ENCODE data around the gene CDK6.
A peak's percentile ranks its signal among the peaks of the same experiment; 100 is the strongest.

The CDK6 gene

DNA sequence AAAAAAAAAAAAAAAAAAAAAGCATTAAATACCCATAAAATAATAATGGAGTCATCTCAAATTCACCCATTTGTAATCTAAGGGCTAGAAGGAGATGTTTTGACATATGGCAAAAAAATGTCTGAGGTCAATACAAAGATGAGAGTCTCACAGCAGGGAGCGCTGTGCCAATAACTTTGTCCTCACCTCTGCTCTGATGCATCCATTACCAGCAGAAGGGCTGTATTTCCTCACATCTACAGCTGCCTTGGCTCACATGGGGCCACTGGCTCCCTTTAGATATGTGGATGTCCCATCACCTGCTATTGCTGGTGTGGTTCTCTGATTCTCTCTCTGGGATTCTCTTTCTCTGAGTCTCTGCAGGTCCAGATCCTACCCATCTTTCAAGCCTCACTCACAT, 155.9 kb downstream of the CDK6 start:
- no peak for DNase-seq (ENCODE audit: low spot score)

DNA sequence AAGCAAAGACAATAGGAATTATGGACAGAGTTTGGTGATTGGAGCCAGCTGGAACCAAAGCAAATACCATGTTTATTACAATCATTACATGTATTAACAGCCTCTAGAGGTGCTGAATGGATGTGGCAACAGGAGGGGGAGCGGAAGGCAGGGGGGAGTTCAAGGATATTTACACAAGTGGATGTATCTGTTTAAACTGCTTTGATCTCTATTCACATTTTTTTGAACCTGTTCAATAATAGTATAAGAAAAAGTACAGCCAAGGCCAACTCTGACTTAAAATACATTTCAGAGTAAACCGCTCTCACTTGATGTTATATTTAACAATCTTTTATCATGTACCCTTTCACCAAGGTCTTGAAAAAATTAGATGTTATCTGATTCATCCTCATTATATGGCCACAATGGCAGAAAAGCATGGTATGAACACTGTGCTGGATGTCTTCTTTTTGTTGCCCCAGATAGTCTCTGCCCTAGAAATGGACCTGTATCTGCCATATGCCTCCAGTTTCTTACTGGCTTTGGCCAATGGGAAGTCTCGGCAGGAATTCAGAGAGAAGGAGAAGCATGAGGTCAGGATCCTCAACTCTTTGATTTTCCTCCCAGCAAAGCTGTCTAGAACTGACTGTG, 158.0 kb downstream of the CDK6 start:
- no peak for DNase-seq (ENCODE audit: low spot score)

DNA sequence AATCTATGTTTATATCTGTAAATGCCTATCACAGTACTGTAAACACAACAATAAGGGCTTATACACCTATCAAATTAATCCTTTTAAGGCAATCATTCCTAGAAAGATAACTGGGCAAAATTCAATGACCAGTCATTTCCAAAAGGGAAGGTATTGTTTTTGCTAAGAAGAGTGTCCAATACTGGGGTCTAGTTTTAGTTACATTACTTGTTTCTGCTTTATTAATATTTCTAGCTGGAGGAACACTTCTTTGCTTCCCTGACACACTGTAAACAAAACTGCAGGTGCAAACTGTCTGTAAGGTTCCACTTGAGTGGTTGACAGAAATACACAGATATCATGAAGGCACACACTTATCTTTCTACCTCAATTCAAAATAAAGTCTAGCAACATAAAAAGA, 162.0 kb downstream of the CDK6 start:
- DNase-seq (ENCODE audit: low spot score), result no peak

DNA sequence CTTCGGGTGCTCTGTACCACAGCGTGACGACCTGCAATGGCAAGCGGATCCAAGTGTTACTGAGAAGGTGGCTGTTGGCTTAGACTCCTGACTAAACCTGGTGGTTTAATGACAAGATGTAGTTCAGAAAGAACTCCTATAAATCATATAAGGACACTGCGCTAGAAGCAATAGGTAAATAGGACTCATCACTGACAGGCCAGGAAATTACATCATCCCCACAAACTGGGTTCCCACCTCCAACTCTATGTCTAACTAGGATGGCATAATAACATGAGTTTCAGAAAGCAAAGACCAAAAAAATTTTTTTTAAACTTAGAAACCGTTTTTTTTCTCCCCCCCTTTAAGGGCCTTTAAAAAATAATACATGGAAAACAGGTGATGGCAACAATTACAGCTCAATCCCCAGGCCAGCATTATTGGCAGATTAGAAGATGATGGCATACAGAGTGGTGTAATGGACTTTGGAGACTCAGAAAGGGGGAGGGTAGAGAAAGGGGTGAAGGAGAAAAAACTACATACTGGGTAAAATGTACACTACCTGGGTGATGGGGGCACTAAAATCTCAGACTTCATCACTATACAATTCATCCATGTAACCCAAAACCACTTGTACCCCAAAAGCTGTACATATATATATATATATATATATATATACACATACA, 164.7 kb downstream of the CDK6 start:
- no peak for DNase-seq (ENCODE audit: low spot score)

DNA sequence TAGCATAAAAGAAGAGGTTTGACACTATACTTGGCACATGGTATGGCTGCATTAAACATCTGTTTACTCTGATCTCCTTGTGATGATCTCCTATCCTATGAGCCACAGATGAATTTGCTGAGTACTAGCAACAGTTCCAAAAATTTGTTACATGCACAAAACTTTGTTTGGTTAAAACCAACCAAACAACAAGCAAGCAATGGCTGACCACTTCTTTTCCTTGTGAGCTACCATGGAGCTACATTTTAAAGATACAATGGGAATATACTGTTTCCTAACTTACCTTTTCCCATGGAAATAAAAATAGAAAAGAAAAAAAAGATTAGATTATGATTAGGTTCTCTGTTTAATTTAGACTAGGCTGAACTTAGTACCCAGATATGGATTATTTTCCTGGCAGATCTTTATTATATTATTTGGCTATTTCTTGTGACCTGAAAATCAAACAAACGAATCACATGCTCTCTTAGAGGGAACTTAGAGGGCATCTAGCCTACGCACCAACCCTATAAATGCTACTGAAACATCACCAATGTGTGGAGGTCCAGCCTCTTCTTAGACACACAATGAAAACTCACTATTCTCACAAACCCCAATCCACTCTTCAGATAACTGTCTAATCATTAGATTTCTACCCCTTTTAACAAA, 166.0 kb downstream of the CDK6 start:
- DNase-seq (ENCODE audit: low spot score), result no peak

DNA sequence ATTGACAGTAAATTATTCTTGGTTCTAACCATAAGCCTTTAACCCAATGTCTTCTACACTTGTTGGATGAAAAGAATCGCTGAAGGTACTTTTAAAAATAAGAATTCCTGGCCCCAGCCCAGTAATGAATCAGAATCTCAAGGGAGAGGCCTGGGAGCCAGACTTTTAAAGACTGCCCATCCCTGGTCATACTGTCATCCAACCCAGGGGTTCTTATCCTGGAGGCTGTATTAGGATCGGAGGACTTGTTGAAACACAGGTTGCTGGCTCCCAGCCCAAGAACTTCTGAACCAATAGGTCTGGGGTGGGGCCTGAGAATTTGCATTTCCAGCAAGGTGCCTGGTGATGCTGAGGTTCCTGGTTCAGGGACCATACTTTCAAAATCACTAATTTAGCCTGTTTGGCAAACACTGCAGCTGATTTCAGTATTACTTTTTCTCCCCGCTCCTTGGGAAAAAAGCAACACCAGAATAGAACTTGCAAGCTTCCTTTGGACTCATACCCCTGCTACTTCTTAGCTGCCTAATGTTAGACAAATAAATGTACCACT, 166.7 kb downstream of the CDK6 start:
- peak; percentile 25 for DNase-seq (ENCODE audit: low spot score)

DNA sequence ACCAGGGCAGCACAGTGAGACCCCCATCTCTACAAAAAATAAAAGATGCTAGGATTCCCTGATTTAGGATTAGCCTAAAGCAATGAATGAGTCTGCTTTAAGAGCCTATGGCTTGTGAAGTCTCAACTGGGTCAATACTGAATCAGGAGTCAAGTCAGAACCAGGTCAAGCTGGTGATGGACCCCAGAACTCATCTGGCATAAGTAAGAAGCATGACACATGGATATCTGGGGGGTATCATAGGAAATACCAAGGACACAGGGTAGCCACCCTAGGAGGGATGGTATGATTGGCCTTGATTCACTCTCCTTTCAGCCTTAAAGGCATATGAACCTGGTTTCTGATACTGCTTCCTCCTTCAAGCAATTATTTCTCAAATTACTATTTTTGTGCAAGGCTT, 167.8 kb downstream of the CDK6 start:
- DNase-seq (ENCODE audit: low spot score), result no peak

DNA sequence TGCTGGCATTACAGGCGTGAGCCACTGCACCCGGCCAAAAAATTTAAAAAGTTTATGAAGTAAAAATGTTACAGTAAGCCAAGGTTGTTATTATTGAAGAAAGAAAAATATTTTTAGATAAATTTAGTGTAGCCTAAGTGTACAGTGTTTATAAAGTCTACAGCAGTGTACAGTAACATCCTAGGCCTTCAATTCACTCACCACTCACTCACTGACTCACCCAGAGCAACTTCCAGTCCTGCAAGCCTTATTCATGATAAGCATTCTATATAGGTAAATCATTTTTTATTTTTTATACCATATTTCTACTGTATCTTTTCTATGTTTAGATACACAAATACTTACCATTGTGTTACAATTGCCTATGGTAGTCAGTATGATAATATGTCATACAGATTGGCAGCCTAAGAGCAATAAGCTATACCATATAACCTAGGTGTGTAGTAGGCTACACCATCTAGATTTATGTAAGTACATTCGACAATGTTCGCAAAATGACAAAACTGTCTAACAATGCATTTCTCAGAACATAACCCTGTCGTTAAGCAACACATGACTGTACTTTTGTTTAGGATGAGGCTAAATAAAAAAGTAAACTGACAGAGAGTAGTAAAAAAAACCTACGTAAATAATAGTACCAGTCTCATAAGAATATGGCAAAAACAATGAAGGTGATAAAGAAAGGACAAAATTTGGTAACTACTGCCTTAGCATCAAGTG, 168.4 kb downstream of the CDK6 start:
- no peak for DNase-seq (ENCODE audit: low spot score)

DNA sequence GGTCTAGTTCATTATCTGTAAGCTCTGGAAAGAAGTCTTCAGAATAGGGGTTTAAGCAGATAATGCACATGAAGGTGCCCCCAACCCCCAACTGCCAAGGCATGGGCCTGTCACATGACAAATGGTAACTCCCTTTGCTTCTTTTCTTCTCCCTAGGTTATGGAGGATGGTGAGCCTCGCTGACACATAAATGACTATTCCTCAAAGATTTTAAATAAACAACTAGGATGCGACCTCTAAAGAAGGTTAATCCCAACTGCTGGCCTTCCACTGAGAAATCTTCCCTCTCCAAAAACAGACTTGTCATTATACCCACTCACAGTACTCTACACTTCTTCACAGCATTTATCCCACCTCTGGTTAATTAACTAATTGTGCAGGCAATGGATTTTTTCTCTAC, 170.4 kb downstream of the CDK6 start:
- DNase-seq (ENCODE audit: low spot score), result no peak

DNA sequence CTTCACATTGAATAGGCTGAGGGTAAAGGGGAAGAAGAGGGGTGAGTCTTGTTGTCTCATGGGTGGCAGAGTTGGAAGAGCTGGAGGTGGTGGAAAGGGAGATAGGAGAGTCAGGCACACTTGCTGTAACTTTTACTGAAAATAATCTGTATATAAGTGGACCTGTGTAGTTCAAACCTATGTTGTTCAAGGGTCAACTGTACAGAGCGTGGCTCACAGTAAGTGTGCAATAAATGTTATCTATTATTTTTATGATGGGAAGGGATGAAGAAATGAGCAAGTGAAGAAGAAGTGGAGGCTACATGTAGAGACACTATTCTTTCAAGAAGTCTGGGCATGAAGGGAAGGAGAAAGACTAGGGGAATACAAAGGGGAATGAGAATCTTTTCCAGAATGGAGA, 174.7 kb downstream of the CDK6 start:
- DNase-seq (ENCODE audit: low spot score), result no peak

DNA sequence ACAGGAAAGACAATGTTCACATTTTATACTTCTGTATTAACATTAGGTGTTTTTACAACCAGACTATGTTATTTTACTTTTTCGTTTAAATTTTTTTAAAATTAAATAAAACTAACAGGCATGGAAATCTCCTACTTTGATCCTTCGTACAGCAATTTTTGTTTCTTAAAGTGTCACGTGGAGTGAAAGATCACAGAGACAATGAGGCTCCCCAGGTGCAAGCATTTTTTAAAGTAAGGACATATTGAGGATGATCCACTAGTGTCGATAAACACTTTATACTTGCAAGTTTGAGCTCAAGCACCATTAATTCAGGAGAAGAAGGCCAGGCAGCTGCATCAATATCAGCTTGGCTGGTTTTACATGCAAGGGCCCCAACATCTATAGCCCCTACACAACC, 177.7 kb downstream of the CDK6 start:
- no peak for DNase-seq (ENCODE audit: low spot score)

DNA sequence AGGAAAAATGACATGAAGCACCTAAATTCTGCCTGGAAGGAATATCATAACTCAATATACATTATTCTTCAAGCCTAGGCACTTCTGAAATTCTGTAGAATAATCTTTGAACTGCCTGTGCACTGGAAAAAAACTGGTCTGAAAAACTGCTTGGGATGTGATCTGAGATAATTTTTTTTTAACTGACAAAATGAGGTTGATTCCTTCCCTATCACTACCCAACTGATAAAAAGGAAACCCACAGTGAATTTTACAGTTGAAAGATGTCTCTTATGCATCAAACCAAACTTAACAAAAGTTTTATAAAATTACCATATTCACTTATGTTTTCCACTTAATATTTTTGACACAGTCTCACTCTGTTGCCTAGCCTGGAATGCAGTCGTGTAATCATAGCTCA, 179.0 kb downstream of the CDK6 start:
- no peak for DNase-seq (ENCODE audit: low spot score)

DNA sequence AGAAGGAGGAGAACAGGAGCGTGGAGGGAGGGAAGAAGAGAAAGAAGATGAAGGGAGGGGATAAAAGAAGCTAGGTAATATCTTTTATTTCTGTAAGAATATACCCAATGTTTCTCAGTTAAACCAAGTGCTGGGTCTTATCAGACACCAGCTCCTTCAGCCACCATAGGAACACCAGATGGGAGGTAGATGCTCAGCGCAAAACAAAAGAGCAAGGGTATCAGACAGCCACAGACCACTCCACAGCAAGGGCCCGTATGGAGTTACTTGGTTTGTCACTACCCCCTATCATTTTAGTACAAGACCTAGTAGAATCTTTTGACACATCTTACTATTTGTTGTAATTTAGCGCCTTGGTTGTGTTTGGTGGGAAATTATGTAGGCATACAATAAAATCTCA, 180.3 kb downstream of the CDK6 start:
- DNase-seq (ENCODE audit: low spot score), result no peak

DNA sequence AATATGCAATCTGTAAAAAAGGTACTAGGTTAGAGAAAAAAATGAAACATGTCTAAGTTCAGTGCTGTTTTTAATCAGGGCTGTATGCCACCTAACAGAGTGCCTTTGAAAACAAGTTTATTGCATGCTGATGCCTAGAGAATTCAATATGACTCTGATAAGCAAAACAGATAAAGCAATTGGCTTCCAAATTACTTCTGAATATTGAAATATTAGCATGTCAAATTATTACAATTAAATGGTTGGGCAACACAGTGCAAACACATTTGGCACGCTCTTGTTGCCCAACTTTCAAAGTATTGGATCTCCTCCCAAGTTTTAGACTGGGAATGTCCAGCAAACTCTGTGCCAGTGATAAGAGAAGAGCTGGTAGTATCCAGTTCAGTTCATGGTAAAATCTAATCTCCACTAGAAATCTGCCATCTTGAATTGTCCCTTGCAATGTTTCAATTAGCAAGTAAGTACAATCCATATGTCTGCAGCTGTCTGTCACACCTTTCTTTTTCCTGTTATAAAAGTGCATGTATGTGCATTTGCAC, 181.0 kb downstream of the CDK6 start:
- no peak for DNase-seq (ENCODE audit: low spot score)

DNA sequence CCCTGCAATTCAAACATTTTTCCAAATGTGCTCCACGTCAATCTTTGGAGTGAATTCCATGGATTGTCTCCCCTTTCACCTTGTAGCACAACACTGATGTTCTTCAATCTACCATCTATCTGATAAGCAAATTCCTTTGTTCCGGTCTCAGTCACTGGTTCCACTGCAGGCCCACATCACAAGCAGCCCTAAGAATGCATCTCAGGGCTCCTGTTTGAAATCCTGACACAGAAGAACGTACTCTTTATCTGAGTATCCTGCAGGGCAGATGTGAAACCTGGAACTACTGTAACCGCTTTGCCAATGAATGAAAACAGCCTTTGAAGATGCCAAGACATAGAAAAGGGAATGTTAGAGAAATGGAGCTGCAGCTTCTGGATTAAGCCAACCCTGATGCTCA, 183.2 kb downstream of the CDK6 start:
- DNase-seq (ENCODE audit: low spot score), result no peak

DNA sequence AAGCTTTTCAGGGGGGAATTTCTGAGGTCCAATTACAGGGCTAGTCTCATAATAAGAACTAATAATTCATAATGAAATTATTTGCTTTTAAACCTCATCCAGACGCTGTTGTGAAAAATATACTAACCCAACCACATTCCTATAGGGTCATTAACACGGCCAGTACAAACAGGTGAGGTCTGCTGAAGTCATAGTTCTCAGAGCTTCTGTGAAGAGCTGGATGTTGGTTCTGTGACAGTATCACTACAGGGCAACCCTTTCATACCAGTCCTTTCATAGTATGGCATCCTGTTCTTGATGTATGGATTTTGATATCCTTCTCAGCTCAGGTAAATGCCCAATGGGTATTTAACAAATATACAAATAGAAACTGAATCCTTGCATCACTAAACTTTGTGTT, 183.8 kb downstream of the CDK6 start:
- DNase-seq (ENCODE audit: low spot score), result no peak

DNA sequence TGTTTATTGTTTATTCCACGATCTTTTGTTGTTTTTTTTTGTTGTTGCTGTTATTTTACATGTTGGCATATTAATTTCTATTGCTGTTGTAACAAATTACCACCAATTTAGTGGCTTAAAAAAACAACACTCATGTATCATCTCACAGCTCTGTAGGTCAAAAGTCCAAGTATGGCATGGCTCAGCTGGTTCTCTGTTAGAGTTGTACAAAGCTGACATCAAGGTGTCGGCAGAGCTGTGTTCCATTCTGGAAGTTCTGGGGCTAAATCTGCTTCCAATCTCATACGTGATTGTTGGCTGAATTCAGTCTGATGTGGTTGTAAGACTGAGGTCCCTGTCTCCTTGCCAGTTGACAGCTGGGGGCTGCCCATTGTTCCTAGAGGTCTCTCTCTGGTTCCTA, 186.0 kb downstream of the CDK6 start:
- DNase-seq (ENCODE audit: low spot score), result no peak

DNA sequence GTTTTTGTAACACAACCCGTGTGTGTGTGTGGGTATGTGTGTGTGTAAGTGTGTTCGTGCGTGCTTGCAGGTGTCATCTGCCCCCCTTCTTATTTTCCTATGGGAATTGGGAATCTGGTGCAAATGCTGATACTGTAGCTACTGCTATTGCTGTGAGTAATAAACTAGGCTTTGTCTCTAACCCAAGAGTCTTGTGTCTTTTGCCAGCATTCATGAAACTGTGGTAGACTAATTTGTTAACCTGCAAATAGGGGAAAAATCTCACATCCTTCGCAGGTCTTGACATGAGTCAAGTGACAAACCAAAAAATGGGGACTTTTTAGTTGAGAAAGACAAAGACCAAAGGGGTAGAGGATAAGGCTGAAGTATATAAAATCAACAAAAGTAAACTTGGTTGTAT, 188.3 kb downstream of the CDK6 start:
- no peak for DNase-seq (ENCODE audit: low spot score)

DNA sequence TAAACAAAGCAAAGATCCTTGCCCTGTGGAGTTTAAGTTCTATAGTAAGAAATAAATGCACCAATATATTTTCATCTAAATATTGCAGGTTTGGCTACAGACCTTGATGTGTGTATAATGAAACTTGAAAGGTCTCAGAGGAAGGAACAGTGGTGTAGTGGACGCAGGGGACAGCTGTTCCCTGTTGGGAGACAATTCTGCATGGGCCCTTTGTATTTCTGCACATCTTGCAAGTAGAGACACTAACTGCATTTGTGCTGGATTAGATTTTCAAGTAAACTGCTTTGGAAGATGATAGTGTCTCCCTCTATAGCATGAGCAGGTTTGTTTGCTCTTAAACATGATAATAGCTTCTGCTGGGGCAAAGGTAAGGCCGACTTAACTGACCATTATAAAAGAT, 188.7 kb downstream of the CDK6 start:
- DNase-seq (ENCODE audit: low spot score), result no peak

DNA sequence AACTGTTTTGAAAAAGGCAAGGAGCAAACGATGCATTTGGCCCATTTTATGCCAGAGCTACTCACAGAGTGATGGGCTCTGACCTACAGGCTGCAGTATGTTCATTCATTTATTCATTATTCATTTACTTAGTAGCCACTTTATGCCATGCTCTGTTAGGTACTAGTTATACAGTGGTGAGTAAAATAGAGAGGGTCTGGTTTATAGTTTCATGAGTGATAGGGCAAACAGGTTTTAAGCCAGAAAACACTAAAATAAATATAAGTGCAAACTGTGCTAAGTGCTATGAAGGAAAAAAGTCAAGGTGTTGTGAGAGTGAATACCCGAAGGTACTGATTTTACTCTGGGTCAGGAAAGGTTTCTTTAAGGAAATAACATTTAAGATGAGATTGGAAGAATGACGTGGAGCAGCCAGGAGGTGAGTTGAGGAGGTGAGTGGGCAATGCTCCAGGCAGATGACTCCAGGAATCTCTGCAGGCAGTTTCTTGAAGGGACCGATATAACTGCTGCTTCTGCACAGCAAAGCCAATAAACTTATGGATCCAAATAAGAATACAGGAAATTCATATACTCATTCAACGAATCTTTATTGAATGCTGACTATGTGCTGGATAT, 189.3 kb downstream of the CDK6 start:
- DNase-seq (ENCODE audit: low spot score), result no peak

DNA sequence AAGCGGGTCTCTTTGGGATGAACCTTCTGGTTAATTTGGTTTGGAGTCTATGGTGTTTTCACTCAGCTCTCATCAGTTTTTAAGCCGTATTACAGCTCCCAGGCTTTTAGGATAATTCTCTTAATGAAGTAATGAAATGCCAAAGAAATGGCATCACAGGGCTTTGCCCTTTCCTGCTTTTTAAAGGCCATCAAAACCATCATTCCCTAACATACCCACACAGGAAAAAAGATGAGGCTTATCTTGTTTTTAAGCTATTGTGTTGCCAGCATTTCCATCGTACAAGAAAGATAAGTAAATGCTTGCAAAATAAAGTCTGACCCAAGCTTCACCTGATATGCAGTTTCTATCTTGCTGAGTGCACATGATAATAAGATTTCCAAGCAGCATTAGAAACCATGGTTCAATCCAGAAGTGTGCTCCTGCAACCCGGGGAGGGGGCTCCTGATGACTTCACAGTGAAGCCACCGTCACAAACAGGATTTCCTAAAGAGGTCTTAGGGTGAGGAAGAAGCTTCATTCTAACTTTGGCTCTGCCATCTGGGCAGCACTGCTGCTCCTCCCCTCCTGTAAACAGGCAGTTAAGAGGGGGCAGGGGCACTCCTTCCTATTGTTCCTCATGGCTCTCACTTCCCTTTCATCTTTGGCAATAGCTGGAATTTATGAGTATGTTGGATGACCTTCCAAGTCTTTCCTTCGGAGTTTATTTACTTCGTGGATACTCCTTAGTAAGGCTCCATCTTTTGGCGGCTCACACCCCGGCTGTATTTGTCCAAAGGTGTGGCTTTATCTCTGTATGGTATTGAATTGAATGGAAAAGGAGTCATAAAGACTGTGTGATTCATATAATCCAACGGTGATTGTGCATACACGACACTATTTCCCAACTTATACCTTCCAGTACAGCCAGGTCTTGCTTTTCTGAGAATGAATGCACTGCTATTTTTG, 191.0 kb downstream of the CDK6 start:
- DNase-seq (ENCODE audit: low spot score), result no peak
